CD4-positive, alpha-beta memory T cell (primary cell): ENCODE measurements around the gene LRRTM3. TPM values are rescaled to one million over a fixed set of nuclear protein-coding genes. Genes with fewer than 3 reads are reported as not detected.

Source experiments
- CTCF ChIA-PET: fragments of 350-600 bp; sonication (Branson Sonifier 250); formaldehyde crosslinking; loops from one replicate; lab custom pipeline; 2021; ENCODE audit warnings: inconsistent platforms; ENCODE audit not compliant: partially characterized antibody; lab: Charles Lee
- POLR2A ChIA-PET: fragments of 350-600 bp; sonication (Branson Sonifier 250); formaldehyde crosslinking; loops from one replicate; lab custom pipeline; 2021; ENCODE audit not compliant: partially characterized antibody; lab: Charles Lee
- DNase-seq, 5 donors: peaks; one replicate each; pipeline versions ENCODE4 v3.0.0 to v3.0.0-alpha.2; 2020 to 2022; ENCODE audit warnings: mixed read lengths in 1 of 5
- H3K27ac ChIP-seq: one replicate; pipeline ENCODE4 v1.7.0; 2013; ENCODE audit warnings: low read depth, low read length
- H3K27me3 ChIP-seq: 2 replicates; pipeline ENCODE4 v1.7.0; 2013; ENCODE audit warnings: mild to moderate bottlenecking, low read length, moderate library complexity; ENCODE audit not compliant: insufficient read depth
- H3K36me3 ChIP-seq: 2 replicates; pipeline ENCODE4 v1.7.0; 2013; ENCODE audit warnings: mild to moderate bottlenecking, low read length, moderate library complexity; ENCODE audit not compliant: insufficient read depth
- H3K4me1 ChIP-seq: 2 replicates; pipeline ENCODE4 v1.7.0; 2013; ENCODE audit warnings: mild to moderate bottlenecking, low read length, moderate library complexity; ENCODE audit not compliant: insufficient read depth
- H3K4me3 ChIP-seq, 2 donors: one replicate each; pipeline ENCODE4 v1.7.0; 2013; ENCODE audit warnings: low read length in 2 of 2, mild to moderate bottlenecking in 1 of 2
- H3K9me3 ChIP-seq, 2 donors: one replicate each; pipeline ENCODE4 v1.7.0; 2013; ENCODE audit warnings: low read length in 2 of 2, control low read depth in 1 of 2; ENCODE audit not compliant: control insufficient read depth in 1 of 2
- H3K27ac Mint-ChIP-seq, 7 donors: one replicate each; pipeline ENCODE4 v1.8.0; 2020 to 2021; ENCODE audit warnings: mixed read lengths in 7 of 7, mild to moderate bottlenecking in 6 of 7, inconsistent platforms in 3 of 7, moderate library complexity in 3 of 7
- H3K27me3 Mint-ChIP-seq, 2 donors: one replicate each; pipeline ENCODE4 v1.8.0; 2020 to 2021; ENCODE audit warnings: mixed read lengths in 2 of 2
- H3K36me3 Mint-ChIP-seq, 2 donors: one replicate each; pipeline ENCODE4 v1.8.0; 2020 to 2021; ENCODE audit warnings: mixed read lengths in 2 of 2, inconsistent platforms in 1 of 2, mild to moderate bottlenecking in 1 of 2
- H3K4me1 Mint-ChIP-seq, 4 donors: one replicate each; pipeline ENCODE4 v1.8.0; 2020 to 2021; ENCODE audit warnings: mixed read lengths in 4 of 4, mild to moderate bottlenecking in 1 of 4
- H3K4me3 Mint-ChIP-seq, 8 donors: one replicate each; pipeline ENCODE4 v1.8.0; 2020 to 2021; ENCODE audit warnings: mixed read lengths in 8 of 8, mild to moderate bottlenecking in 7 of 8, moderate library complexity in 6 of 8, inconsistent platforms in 3 of 8
- H3K9me3 Mint-ChIP-seq, 8 donors: one replicate each; pipeline ENCODE4 v1.8.0; 2020 to 2021; ENCODE audit warnings: mixed read lengths in 8 of 8, mild to moderate bottlenecking in 5 of 8, inconsistent platforms in 3 of 8, moderate library complexity in 1 of 8
- intact Hi-C: fragments of 100-400 bp; cut with micrococcal nuclease; formaldehyde crosslinking; loops from one replicate; pipeline ENCODE4 v1.15.1; 2023
- polyA plus RNA-seq, 2 donors: library from polyadenylated mRNA; unstranded; fragments of 300-500 nt; fragmentation: Illumina TruSeq; gene quantifications; one replicate each; pipeline ENCODE4 v1.2.3, GENCODE V29; 2021
- total RNA-seq, 2 experiments: library from RNA; stranded (reverse); gene quantifications; one replicate each; pipeline ENCODE4 v1.2.3, GENCODE V29; 2021

LRRTM3 gene
- total and polyA plus RNA-seq, 4 experiments from 2014 or later = not detected

DNA sequence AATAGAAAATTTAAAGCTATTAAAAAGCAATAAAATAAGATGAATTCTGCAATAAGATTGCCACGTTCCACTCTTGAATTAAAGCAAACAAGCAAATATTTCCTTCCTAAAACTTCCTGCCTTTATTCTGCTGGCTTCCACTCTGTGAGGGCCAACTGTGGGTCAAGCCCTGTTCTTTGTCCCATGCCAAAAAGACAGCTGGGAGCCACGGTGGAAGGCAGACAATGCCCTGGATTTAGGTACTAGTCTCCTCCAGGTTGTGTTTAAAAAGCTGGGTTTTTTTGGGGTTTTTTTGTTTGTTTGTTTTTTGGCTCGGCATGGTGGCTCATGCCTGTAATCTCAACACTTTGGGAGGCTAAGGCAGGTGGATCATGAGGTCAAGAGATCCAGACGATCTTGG, 39.1 kb downstream of the LRRTM3 start:
- no peak overlapping the region for H3K4me3 Mint-ChIP-seq
- no peak for DNase-seq
- POLR2A ChIA-PET = no interaction called here
- H3K27me3 ChIP-seq = no peaks in the 10 kb centered on the region
- H3K36me3 ChIP-seq = no peaks in the 10 kb centered on the region
- no peak overlapping the region for H3K27ac ChIP-seq
- peaks cover 0 to 5% of the 10 kb centered on the region in 2 donors for H3K27me3 Mint-ChIP-seq
- H3K4me1 ChIP-seq = no peaks in the 10 kb centered on the region
- no peak overlapping the region for H3K27ac Mint-ChIP-seq
- peaks cover 0 to 3% (median 0%) of the 10 kb centered on the region in 8 donors for H3K9me3 Mint-ChIP-seq
- CTCF ChIA-PET = no interaction called here
- intact Hi-C loops = no loop called here
- no peaks in the 10 kb centered on the region for H3K9me3 ChIP-seq
- no peak overlapping the region for H3K4me3 ChIP-seq
- no peaks in the 10 kb centered on the region for H3K36me3 Mint-ChIP-seq
- H3K4me1 Mint-ChIP-seq = no peaks in the 10 kb centered on the region

DNA sequence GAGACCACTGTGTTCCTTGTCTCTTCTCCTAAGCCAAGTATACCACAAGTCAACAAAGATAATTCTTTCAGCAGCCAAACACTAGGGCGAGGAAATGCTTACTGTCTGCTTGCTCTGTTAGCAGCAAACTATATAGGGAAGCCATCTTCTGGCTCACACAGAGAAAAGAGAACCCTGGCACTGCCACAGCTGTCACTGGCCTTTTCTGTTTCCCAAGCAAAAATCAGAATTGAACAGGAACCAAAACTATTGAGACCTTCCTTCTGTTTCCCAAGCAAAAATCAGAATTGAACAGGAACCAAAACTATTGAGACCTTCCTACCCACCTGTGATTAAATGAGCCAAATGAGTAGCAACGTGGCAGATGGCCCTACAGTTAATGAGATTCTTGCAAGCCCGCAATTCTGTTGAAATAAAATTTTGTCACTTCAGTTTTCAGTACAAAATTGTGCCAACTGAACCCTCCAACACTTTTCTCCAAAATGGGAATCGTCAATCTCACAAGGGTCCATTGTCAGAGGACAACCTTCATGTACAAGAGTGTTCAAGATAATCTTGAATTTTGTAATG, 54.5 kb downstream of the LRRTM3 start:
- no peak overlapping the region for H3K4me3 Mint-ChIP-seq
- H3K27ac Mint-ChIP-seq = no peak overlapping the region
- Histone ChIP-seq H3K27ac (no peak overlapping the region), H3K4me1 (no peaks in the 10 kb centered on the region), H3K9me3 (no peaks in the 10 kb centered on the region), H3K27me3 (no peaks in the 10 kb centered on the region), H3K4me3 (no peak overlapping the region), H3K36me3 (no peaks in the 10 kb centered on the region)
- ChIA-PET CTCF (no interaction called here), POLR2A (no interaction called here)
- intact Hi-C loops = no loop called here
- no peak for DNase-seq
- H3K36me3 Mint-ChIP-seq = no peaks in the 10 kb centered on the region
- no peaks in the 10 kb centered on the region for H3K9me3 Mint-ChIP-seq
- peaks cover 0 to 4% of the 10 kb centered on the region in 2 donors for H3K27me3 Mint-ChIP-seq
- peaks cover 0 to 3% (median under 1%) of the 10 kb centered on the region in 4 donors for H3K4me1 Mint-ChIP-seq

DNA sequence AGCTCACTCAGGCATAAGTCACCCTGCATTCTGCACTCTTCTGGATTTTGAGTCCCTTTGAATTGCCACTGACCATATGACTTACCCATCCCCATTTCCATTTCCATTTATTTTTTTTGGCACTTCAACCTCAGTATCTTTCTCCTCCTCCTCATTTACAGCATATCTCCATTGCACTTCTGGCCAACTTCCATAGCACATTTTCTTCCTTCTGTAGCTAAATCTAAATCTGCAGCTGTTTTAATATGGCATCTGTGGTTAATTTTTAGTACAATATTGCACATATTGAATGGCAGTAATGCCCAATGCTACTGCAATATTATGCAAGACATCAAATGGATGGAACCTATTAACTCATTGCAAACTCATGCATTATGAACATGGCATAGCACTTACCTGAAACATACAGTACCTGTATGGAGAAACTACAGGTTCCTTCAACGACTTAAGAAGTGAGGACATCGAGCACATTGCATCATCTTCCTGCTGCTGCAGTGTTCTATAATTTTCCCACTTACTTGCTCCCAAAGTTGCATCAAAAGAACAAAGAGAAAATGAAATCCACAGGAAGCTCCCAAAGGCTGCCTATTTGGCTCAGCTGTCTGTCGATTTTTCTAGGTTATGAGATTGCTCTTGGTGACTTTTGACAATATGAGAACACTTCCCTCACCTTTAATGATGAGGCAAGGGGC, 55.7 kb downstream of the LRRTM3 start:
- H3K4me3 Mint-ChIP-seq = no peak overlapping the region
- no peak overlapping the region for H3K27ac Mint-ChIP-seq
- H3K4me1 Mint-ChIP-seq = peaks cover 0 to 3% (median under 1%) of the 10 kb centered on the region in 4 donors
- intact Hi-C loops = no loop called here
- no peaks in the 10 kb centered on the region for H3K9me3 Mint-ChIP-seq
- H3K36me3 Mint-ChIP-seq = no peaks in the 10 kb centered on the region
- Histone ChIP-seq H3K27ac (no peak overlapping the region), H3K4me3 (no peak overlapping the region), H3K4me1 (no peaks in the 10 kb centered on the region), H3K36me3 (no peaks in the 10 kb centered on the region), H3K27me3 (no peaks in the 10 kb centered on the region), H3K9me3 (no peaks in the 10 kb centered on the region)
- peaks cover 0 to 4% of the 10 kb centered on the region in 2 donors for H3K27me3 Mint-ChIP-seq
- CTCF ChIA-PET = no interaction called here
- POLR2A ChIA-PET = no interaction called here
- DNase-seq = no peak

DNA sequence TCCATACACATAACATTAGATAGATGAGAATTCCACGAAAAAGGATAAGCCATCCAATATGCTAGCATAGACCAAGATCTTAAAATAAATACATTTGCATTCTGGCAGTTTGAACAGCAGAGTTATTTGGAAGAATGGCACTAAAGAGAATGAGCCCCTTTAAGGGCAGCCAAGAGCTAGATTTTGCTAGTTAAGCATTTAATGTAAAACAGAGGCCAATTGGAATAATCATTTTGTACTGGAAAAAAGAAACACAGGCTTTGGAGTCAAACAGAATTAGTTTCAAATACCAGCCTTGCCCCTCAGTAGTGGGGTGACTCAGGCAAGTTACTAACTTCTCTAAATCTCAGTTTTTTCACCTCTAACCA, 56.2 kb downstream of the LRRTM3 start:
- no peak for DNase-seq
- Mint-ChIP-seq H3K36me3 (no peaks in the 10 kb centered on the region), H3K9me3 (no peaks in the 10 kb centered on the region), H3K4me3 (no peak overlapping the region), H3K4me1 (peaks cover 0 to 3% (median under 1%) of the 10 kb centered on the region in 4 donors), H3K27me3 (peaks cover 0 to 4% of the 10 kb centered on the region in 2 donors), H3K27ac (no peak overlapping the region)
- ChIA-PET POLR2A (no interaction called here), CTCF (no interaction called here)
- intact Hi-C loops = no loop called here
- H3K27me3 ChIP-seq = no peaks in the 10 kb centered on the region
- no peaks in the 10 kb centered on the region for H3K36me3 ChIP-seq
- no peaks in the 10 kb centered on the region for H3K4me1 ChIP-seq
- no peaks in the 10 kb centered on the region for H3K9me3 ChIP-seq
- no peak overlapping the region for H3K4me3 ChIP-seq
- H3K27ac ChIP-seq = no peak overlapping the region

DNA sequence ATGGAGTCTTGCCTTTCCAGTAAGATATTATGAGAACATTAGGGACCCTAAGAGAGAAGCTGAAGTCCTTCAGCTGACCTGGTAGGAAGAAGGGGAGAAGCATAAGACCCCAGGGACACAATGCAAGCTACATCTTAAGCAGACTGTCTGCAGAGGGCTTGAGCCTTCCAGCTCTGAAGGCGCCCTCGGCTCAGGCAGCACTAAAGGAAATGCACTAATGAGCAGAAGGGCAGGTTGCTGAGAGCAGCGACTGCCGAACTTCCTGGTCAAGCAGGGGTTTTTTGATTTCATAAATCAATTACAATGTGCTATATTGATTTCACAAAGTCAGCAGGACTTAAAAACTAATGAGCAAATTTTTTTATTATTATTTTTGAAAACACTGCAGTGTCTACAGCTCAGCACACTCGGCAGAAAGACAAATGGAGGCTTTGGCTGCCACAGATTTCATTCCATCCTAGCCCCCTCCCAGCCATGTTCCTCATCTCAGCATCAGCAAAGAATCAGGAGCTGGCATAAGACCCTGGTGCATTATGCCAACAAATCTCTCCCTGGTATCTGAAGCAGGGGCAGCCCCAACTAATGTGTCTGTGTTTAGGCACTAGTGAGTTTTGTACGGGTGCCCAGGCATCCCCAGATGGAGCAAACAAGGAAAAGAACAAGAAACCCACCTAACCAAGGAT, 57.1 kb downstream of the LRRTM3 start:
- DNase-seq = no peak
- H3K27ac ChIP-seq = no peak overlapping the region
- ChIA-PET POLR2A (no interaction called here), CTCF (no interaction called here)
- Mint-ChIP-seq H3K4me3 (peak overlapping the region in 1 of 8 donors; percentile 18), H3K9me3 (no peaks in the 10 kb centered on the region), H3K36me3 (no peaks in the 10 kb centered on the region), H3K27ac (no peak overlapping the region), H3K4me1 (peaks cover 0 to 3% (median under 1%) of the 10 kb centered on the region in 4 donors), H3K27me3 (peaks cover 0 to 4% of the 10 kb centered on the region in 2 donors)
- H3K9me3 ChIP-seq = no peaks in the 10 kb centered on the region
- H3K36me3 ChIP-seq = no peaks in the 10 kb centered on the region
- no peak overlapping the region for H3K4me3 ChIP-seq
- H3K4me1 ChIP-seq = no peaks in the 10 kb centered on the region
- no peaks in the 10 kb centered on the region for H3K27me3 ChIP-seq
- intact Hi-C loops = no loop called here

DNA sequence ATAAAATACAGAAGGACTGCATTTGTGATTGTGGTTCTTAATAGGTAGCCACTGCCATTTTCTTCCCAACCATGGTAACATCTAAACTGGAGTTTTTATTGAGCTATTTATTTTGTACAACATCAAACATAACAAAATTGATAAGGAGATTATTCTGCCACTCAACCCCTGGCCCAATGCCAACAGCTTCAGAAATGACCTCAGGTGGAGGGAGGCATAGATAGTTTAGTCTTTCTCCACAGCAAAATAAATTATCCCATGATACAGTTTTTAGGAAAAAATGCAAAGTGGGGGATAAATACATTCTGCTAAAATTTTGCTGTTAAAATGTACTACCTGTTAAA, 57.6 kb downstream of the LRRTM3 start:
- H3K27ac ChIP-seq = no peak overlapping the region
- intact Hi-C loops = no loop called here
- H3K9me3 ChIP-seq = no peaks in the 10 kb centered on the region
- DNase-seq = no peak
- H3K4me3 ChIP-seq = no peak overlapping the region
- Mint-ChIP-seq H3K36me3 (no peaks in the 10 kb centered on the region), H3K27ac (no peak overlapping the region), H3K9me3 (no peaks in the 10 kb centered on the region), H3K4me3 (no peak overlapping the region), H3K27me3 (peaks cover 0 to 4% of the 10 kb centered on the region in 2 donors), H3K4me1 (peaks cover 0 to 3% (median under 1%) of the 10 kb centered on the region in 4 donors)
- no peaks in the 10 kb centered on the region for H3K27me3 ChIP-seq
- no peaks in the 10 kb centered on the region for H3K36me3 ChIP-seq
- CTCF ChIA-PET = no interaction called here
- no peaks in the 10 kb centered on the region for H3K4me1 ChIP-seq
- POLR2A ChIA-PET = no interaction called here

DNA sequence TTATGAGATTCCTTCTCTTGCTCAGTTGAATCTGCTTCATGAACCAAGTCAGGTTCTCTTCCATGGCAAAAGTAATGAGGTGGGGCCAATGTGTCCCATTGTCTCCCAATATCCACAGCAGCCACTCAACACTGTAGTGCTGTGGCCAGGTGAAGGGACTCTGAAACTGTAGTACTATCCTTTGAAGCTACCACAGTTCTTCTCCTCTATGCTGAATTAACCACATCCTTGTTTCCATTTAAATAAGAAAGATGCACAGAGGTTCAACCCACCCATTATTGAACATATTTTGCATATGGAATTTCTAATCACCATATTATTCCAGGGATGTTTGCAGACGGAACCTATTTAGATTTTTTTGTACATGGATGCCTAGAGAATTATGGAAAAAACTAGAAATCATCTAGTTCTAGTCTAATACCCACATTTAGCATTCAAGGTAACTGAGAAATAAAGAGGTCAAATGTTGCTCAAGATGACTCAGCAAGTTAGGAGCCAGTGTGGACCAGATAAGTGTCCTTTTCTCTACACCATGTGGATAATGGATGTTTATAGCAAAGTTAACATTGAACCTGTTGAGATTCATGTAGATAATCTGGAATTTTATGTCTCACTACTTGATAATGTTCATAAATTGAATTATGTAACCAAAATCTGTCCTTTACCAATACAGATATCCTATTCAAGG, 64.5 kb downstream of the LRRTM3 start:
- intact Hi-C loops = no loop called here
- no peak overlapping the region for H3K27ac ChIP-seq
- DNase-seq = no peak
- H3K9me3 Mint-ChIP-seq = peaks cover 0 to 2% (median 0%) of the 10 kb centered on the region in 8 donors
- no peak overlapping the region for H3K4me3 Mint-ChIP-seq
- no peaks in the 10 kb centered on the region for H3K4me1 ChIP-seq
- POLR2A ChIA-PET = no interaction called here
- H3K36me3 ChIP-seq = no peaks in the 10 kb centered on the region
- H3K9me3 ChIP-seq = no peaks in the 10 kb centered on the region
- H3K4me1 Mint-ChIP-seq = no peaks in the 10 kb centered on the region
- CTCF ChIA-PET = no interaction called here
- H3K36me3 Mint-ChIP-seq = no peaks in the 10 kb centered on the region
- H3K4me3 ChIP-seq = no peak overlapping the region
- H3K27me3 ChIP-seq = no peaks in the 10 kb centered on the region
- no peak overlapping the region for H3K27ac Mint-ChIP-seq
- peaks cover 0 to 2% of the 10 kb centered on the region in 2 donors for H3K27me3 Mint-ChIP-seq
